SK-N-SH (cell line): Measurements from ENCODE around the gene GRAMD1B.

Experiments used
- EP300 ChIP-seq, 2 experiments: IDR thresholded peaks; 2 replicates each; pipeline versions ENCODE4 v1.4.0 to v1.6.1; 2012; ENCODE audit warnings: borderline replicate concordance in 1 of 2, low read depth in 1 of 2, low read length in 1 of 2
- EZH2phosphoT487 ChIP-seq: fragments of 200-600 bp; sonication (generic); IDR thresholded peaks from 2 replicates; pipeline ENCODE4 v1.6.1; 2017; ENCODE audit warnings: low read depth, mixed run types, mild to moderate bottlenecking, antibody characterized with exemption, moderate library complexity, borderline replicate concordance
- MXI1 ChIP-seq: IDR thresholded peaks from 2 replicates; pipeline ENCODE4 v1.6.1; 2012; ENCODE audit warnings: mild to moderate bottlenecking, low read depth, low read length, improper control_type of control experiment
- POLR2AphosphoS5 ChIP-seq: IDR thresholded peaks from 2 replicates; pipeline ENCODE4 v1.6.1; 2012; ENCODE audit warnings: low read depth, low read length
- RCOR1 ChIP-seq: fragments of 150-350 bp; IDR thresholded peaks from 2 replicates; pipeline ENCODE4 v1.6.1; 2017; ENCODE audit warnings: antibody characterized with exemption, low read length
- RFX5 ChIP-seq: IDR thresholded peaks from 2 replicates; pipeline ENCODE4 v1.6.1; 2012; ENCODE audit warnings: mild to moderate bottlenecking, improper control_type of control experiment, low read length
- SIN3A ChIP-seq: IDR thresholded peaks from 2 replicates; pipeline ENCODE4 v1.6.1; 2012; ENCODE audit warnings: low read depth, mild to moderate bottlenecking, low read length, moderate library complexity, borderline replicate concordance
- TAF1 ChIP-seq: IDR thresholded peaks from 2 replicates; pipeline ENCODE4 v1.6.1; 2012; ENCODE audit warnings: low read depth, mild to moderate bottlenecking, low read length, moderate library complexity, borderline replicate concordance
- TF ChIP-seq, protein P1 (sequence below): IDR thresholded peaks from 2 replicates; pipeline ENCODE4 v1.4.0; 2012; ENCODE audit warnings: low read depth, borderline replicate concordance
- TF ChIP-seq, protein P2 (sequence below): fragments of 200-600 bp; sonication (generic); IDR thresholded peaks from 2 replicates; pipeline ENCODE4 v1.6.1; 2017; ENCODE audit warnings: antibody characterized with exemption, mild to moderate bottlenecking, moderate library complexity
- TF ChIP-seq, protein P3 (sequence below): IDR thresholded peaks from 2 replicates; pipeline ENCODE4 v1.4.0; 2012; ENCODE audit warnings: low read depth
- TF ChIP-seq, protein P4 (sequence below): fragments of 150-350 bp; IDR thresholded peaks from 2 replicates; pipeline ENCODE4 v1.6.1; 2017; ENCODE audit warnings: antibody characterized with exemption, low read length, low read depth, borderline replicate concordance
- TF ChIP-seq, protein P5 (sequence below): IDR thresholded peaks from 2 replicates; pipeline ENCODE4 v1.6.1; 2012; ENCODE audit warnings: mild to moderate bottlenecking, low read depth, low read length, moderate library complexity

DNA sequence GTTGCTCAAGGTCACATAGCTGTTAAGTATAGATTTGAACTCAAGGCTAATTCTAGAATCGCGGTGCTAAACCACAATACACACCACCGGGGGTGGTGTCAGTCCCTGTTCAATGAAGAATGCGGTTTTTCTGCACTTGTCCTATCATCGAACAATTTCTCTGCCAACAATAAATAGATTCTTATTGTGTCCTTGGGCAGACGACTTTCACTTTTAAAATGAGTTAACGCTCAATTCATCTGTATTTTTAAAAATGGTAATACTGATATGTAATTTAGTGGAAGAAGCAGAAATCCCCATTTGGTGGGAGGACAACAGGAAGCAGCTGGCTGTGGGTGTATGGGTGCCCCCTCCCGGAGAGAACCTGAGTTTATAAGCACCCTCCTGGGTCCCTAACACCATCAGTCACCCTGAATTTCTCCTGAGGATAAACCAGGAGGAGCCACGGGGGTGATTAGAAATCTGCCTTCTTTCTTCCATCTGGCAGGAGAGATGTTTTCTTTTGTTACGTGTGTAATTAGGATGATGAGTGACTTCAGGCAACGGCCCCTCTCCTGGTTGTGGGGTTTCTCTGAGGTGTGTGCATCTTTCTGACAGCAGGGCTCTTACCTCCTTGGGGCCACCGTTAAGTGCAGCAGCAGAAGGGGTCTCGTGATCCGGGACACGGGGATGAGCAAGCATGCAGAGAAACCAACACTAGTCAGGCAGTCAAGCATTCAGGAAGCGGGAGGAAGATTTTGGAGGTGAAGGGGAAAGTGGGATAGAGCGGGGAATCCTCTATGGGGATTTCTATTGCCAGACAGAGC lies 87.7 kb downstream of the GRAMD1B start:
- TF ChIP-seq TAF1 (no peak), EZH2phosphoT487 (no peak), MXI1 (no peak), POLR2AphosphoS5 (no peak), EP300 (IDR thresholded peaks at IDR 0.05; ENCODE audit: borderline replicate concordance in 1 of 2, low read depth in 1 of 2, low read length in 1 of 2) (no peak), SIN3A (no peak), RFX5 (no peak), RCOR1 (no peak)
- TF ChIP-seq, protein P1, sequence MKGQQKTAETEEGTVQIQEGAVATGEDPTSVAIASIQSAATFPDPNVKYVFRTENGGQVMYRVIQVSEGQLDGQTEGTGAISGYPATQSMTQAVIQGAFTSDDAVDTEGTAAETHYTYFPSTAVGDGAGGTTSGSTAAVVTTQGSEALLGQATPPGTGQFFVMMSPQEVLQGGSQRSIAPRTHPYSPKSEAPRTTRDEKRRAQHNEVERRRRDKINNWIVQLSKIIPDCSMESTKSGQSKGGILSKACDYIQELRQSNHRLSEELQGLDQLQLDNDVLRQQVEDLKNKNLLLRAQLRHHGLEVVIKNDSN: no peak
- TF ChIP-seq, protein P2, sequence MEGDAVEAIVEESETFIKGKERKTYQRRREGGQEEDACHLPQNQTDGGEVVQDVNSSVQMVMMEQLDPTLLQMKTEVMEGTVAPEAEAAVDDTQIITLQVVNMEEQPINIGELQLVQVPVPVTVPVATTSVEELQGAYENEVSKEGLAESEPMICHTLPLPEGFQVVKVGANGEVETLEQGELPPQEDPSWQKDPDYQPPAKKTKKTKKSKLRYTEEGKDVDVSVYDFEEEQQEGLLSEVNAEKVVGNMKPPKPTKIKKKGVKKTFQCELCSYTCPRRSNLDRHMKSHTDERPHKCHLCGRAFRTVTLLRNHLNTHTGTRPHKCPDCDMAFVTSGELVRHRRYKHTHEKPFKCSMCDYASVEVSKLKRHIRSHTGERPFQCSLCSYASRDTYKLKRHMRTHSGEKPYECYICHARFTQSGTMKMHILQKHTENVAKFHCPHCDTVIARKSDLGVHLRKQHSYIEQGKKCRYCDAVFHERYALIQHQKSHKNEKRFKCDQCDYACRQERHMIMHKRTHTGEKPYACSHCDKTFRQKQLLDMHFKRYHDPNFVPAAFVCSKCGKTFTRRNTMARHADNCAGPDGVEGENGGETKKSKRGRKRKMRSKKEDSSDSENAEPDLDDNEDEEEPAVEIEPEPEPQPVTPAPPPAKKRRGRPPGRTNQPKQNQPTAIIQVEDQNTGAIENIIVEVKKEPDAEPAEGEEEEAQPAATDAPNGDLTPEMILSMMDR: no peak
- TF ChIP-seq, protein P3, sequence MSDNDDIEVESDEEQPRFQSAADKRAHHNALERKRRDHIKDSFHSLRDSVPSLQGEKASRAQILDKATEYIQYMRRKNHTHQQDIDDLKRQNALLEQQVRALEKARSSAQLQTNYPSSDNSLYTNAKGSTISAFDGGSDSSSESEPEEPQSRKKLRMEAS: no peak
- TF ChIP-seq, protein P4, sequence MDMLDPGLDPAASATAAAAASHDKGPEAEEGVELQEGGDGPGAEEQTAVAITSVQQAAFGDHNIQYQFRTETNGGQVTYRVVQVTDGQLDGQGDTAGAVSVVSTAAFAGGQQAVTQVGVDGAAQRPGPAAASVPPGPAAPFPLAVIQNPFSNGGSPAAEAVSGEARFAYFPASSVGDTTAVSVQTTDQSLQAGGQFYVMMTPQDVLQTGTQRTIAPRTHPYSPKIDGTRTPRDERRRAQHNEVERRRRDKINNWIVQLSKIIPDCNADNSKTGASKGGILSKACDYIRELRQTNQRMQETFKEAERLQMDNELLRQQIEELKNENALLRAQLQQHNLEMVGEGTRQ: no peak
- TF ChIP-seq, protein P5, sequence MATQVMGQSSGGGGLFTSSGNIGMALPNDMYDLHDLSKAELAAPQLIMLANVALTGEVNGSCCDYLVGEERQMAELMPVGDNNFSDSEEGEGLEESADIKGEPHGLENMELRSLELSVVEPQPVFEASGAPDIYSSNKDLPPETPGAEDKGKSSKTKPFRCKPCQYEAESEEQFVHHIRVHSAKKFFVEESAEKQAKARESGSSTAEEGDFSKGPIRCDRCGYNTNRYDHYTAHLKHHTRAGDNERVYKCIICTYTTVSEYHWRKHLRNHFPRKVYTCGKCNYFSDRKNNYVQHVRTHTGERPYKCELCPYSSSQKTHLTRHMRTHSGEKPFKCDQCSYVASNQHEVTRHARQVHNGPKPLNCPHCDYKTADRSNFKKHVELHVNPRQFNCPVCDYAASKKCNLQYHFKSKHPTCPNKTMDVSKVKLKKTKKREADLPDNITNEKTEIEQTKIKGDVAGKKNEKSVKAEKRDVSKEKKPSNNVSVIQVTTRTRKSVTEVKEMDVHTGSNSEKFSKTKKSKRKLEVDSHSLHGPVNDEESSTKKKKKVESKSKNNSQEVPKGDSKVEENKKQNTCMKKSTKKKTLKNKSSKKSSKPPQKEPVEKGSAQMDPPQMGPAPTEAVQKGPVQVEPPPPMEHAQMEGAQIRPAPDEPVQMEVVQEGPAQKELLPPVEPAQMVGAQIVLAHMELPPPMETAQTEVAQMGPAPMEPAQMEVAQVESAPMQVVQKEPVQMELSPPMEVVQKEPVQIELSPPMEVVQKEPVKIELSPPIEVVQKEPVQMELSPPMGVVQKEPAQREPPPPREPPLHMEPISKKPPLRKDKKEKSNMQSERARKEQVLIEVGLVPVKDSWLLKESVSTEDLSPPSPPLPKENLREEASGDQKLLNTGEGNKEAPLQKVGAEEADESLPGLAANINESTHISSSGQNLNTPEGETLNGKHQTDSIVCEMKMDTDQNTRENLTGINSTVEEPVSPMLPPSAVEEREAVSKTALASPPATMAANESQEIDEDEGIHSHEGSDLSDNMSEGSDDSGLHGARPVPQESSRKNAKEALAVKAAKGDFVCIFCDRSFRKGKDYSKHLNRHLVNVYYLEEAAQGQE: no peak
